ENCODE results near the gene AGT.

- TF ChIP-seq SPI1 (IDR thresholded peaks at IDR 0.05; ENCODE audit: borderline replicate concordance, low read depth) (no peak), POLR2AphosphoS5 (IDR thresholded peaks at IDR 0.05; ENCODE audit: low read depth) (no peak)
- TF ChIP-seq, protein P1, sequence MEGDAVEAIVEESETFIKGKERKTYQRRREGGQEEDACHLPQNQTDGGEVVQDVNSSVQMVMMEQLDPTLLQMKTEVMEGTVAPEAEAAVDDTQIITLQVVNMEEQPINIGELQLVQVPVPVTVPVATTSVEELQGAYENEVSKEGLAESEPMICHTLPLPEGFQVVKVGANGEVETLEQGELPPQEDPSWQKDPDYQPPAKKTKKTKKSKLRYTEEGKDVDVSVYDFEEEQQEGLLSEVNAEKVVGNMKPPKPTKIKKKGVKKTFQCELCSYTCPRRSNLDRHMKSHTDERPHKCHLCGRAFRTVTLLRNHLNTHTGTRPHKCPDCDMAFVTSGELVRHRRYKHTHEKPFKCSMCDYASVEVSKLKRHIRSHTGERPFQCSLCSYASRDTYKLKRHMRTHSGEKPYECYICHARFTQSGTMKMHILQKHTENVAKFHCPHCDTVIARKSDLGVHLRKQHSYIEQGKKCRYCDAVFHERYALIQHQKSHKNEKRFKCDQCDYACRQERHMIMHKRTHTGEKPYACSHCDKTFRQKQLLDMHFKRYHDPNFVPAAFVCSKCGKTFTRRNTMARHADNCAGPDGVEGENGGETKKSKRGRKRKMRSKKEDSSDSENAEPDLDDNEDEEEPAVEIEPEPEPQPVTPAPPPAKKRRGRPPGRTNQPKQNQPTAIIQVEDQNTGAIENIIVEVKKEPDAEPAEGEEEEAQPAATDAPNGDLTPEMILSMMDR (IDR thresholded peaks at IDR 0.05; ENCODE audit: insufficient read depth, low read length), result no peak
These were observed 13.8 kb downstream of the AGT start for GRCh38 chr1:230700132-230700531.

Measured in HL-60 (cell line).